Measurements from ENCODE around the gene FBXL17. TPM values are rescaled to one million over a fixed set of nuclear protein-coding genes. Genes with fewer than 3 reads are reported as not detected.

FBXL17 gene
- total and polyA plus RNA-seq, 2 donors (not counting 1 experiment from before 2014, with no cell fraction given) = 7.3 to 40.3 TPM

GRCh38 chr5:108113950-108114349, 267.9 kb downstream of the FBXL17 start:
- no peaks in the 10 kb centered on the region for H3K9me3 Mint-ChIP-seq (ENCODE audit: insufficient read depth)
- H3K4me3 ChIP-seq (ENCODE audit: control extremely low read depth in 1 of 5, extremely low read depth in 1 of 5, insufficient read depth in 1 of 5, low read depth in 2 of 5, low read length in 4 of 5) = no peak overlapping the region
- H3K4me1 ChIP-seq (ENCODE audit: control insufficient read depth in 2 of 2, insufficient read depth in 2 of 2, low read length in 2 of 2) = no peaks in the 10 kb centered on the region
- H3K4me2 ChIP-seq (replicated peaks; ENCODE audit: low read depth, low read length, poor library complexity, severe bottlenecking) = no peak overlapping the region
- CTCF ChIA-PET = no interaction called here
- H3K79me2 ChIP-seq (ENCODE audit: control insufficient read depth, insufficient read depth, low read length) = no peaks in the 10 kb centered on the region
- TF ChIP-seq EZH2 (IDR thresholded peaks at IDR 0.05; ENCODE audit: borderline replicate concordance, insufficient read depth, low read depth, low read length, poor library complexity, severe bottlenecking) (no peak), CTCF (IDR thresholded peaks at IDR 0.05) (no peak)
- DNase-seq = no peak
- no peaks in the 10 kb centered on the region for H3K9me3 ChIP-seq (ENCODE audit: control extremely low read depth in 1 of 3, control insufficient read depth in 2 of 3, insufficient read depth in 1 of 3, low read length in 2 of 3)
- no CpG with 5 or more reads among the region's 2 CpGs for WGBS (ENCODE audit: insufficient coverage)
- peaks cover 4% of the 10 kb centered on the region for H3K4me1 Mint-ChIP-seq
- H3K9ac ChIP-seq (ENCODE audit: low read length) = no peak overlapping the region
- no peaks in the 10 kb centered on the region for H3K36me3 ChIP-seq (replicated peaks in 1 of 2; ENCODE audit: control extremely low read depth in 1 of 2, control insufficient read depth in 1 of 2, extremely low read depth in 1 of 2, insufficient read depth in 2 of 2, low read length in 1 of 2)
- POLR2A ChIA-PET = no interaction called here
- no peak overlapping the region for H3K4me3 Mint-ChIP-seq
- H3K27ac Mint-ChIP-seq = no peak overlapping the region
- H3K27me3 Mint-ChIP-seq = no peaks in the 10 kb centered on the region
- no peak for ATAC-seq (ENCODE audit: low read depth)
- no peaks in the 10 kb centered on the region for H4K20me1 ChIP-seq (ENCODE audit: control insufficient read depth, insufficient read depth, low read length, poor library complexity, severe bottlenecking)
- H3K27me3 ChIP-seq (replicated peaks in 1 of 4; ENCODE audit: control extremely low read depth in 1 of 4, control insufficient read depth in 3 of 4, insufficient read depth in 4 of 4, low read length in 3 of 4) = no peaks in the 10 kb centered on the region
- H3K27ac ChIP-seq (ENCODE audit: low read length in 2 of 2) = no peak overlapping the region
- intact Hi-C loops (cut with micrococcal nuclease) = no loop called here
- H2AFZ ChIP-seq (ENCODE audit: insufficient read depth, low read depth, low read length, poor library complexity, severe bottlenecking) = no peak overlapping the region

GRCh38 chr5:108111736-108112135, 270.2 kb downstream of the FBXL17 start:
- no peak overlapping the region for H3K27ac Mint-ChIP-seq
- Histone ChIP-seq H3K4me2 (replicated peaks; ENCODE audit: low read depth, low read length, poor library complexity, severe bottlenecking) (no peak overlapping the region), H3K27ac (ENCODE audit: low read length in 2 of 2) (no peak overlapping the region), H3K9me3 (ENCODE audit: control extremely low read depth in 1 of 3, control insufficient read depth in 2 of 3, insufficient read depth in 1 of 3, low read length in 2 of 3) (no peaks in the 10 kb centered on the region), H3K36me3 (replicated peaks in 1 of 2; ENCODE audit: control extremely low read depth in 1 of 2, control insufficient read depth in 1 of 2, extremely low read depth in 1 of 2, insufficient read depth in 2 of 2, low read length in 1 of 2) (no peaks in the 10 kb centered on the region), H3K79me2 (ENCODE audit: control insufficient read depth, insufficient read depth, low read length) (no peaks in the 10 kb centered on the region), H4K20me1 (ENCODE audit: control insufficient read depth, insufficient read depth, low read length, poor library complexity, severe bottlenecking) (no peaks in the 10 kb centered on the region), H3K27me3 (replicated peaks in 1 of 4; ENCODE audit: control extremely low read depth in 1 of 4, control insufficient read depth in 3 of 4, insufficient read depth in 4 of 4, low read length in 3 of 4) (no peaks in the 10 kb centered on the region), H2AFZ (ENCODE audit: insufficient read depth, low read depth, low read length, poor library complexity, severe bottlenecking) (no peak overlapping the region), H3K9ac (ENCODE audit: low read length) (no peak overlapping the region), H3K4me1 (ENCODE audit: control insufficient read depth in 2 of 2, insufficient read depth in 2 of 2, low read length in 2 of 2) (no peaks in the 10 kb centered on the region), H3K4me3 (ENCODE audit: control extremely low read depth in 1 of 5, extremely low read depth in 1 of 5, insufficient read depth in 1 of 5, low read depth in 2 of 5, low read length in 4 of 5) (no peak overlapping the region)
- no peak for DNase-seq
- H3K4me3 Mint-ChIP-seq = no peak overlapping the region
- no peak for ATAC-seq (ENCODE audit: low read depth)
- POLR2A ChIA-PET = no interaction called here
- intact Hi-C loops (cut with micrococcal nuclease) = no loop called here
- WGBS (ENCODE audit: insufficient coverage) = 100% methylated on average over 2 of the region's 2 CpGs
- no peaks in the 10 kb centered on the region for H3K9me3 Mint-ChIP-seq (ENCODE audit: insufficient read depth)
- TF ChIP-seq EZH2 (IDR thresholded peaks at IDR 0.05; ENCODE audit: borderline replicate concordance, insufficient read depth, low read depth, low read length, poor library complexity, severe bottlenecking) (no peak), CTCF (IDR thresholded peaks at IDR 0.05) (no peak)
- H3K27me3 Mint-ChIP-seq = no peaks in the 10 kb centered on the region
- CTCF ChIA-PET = no interaction called here
- peaks cover 4% of the 10 kb centered on the region for H3K4me1 Mint-ChIP-seq
